Neural cell (in vitro differentiated cells): Measurements from ENCODE around the gene DMXL1. TPM values are rescaled to one million over a fixed set of nuclear protein-coding genes. Genes with fewer than 3 reads are reported as not detected.

Source experiments
- H2AFZ ChIP-seq: fragments of 200-600, 300-800 bp; sonication (generic), shearing (Covaris generic); 2 replicates; pipeline ENCODE4 v1.6.0; 2014; ENCODE audit warnings: low read depth, mild to moderate bottlenecking, antibody characterized with exemption, low read length, moderate library complexity
- H3F3A ChIP-seq: fragments of 200-600 bp; shearing (Covaris generic); 2 replicates; pipeline ENCODE4 v1.6.1; 2016; ENCODE audit warnings: mild to moderate bottlenecking, moderate library complexity, mixed read lengths, antibody characterized with exemption, low read length; ENCODE audit not compliant: insufficient read depth, poor library complexity, severe bottlenecking
- H3K27ac ChIP-seq: fragments of 200-600, 300-800 bp; sonication (generic), shearing (Covaris generic); 2 replicates; pipeline ENCODE4 v1.5.1; 2014; ENCODE audit warnings: mild to moderate bottlenecking, low read length, moderate library complexity
- H3K27me3 ChIP-seq: fragments of 300-800, 200-600 bp; sonication (generic), shearing (Covaris generic); 2 replicates; pipeline ENCODE4 v1.6.0; 2014; ENCODE audit warnings: mild to moderate bottlenecking, low read depth, low read length, moderate library complexity; ENCODE audit not compliant: insufficient read depth
- H3K36me3 ChIP-seq: fragments of 300-800, 200-600 bp; sonication (generic), shearing (Covaris generic); 2 replicates; pipeline ENCODE4 v1.5.1; 2014; ENCODE audit warnings: mild to moderate bottlenecking, antibody characterized with exemption, low read length, moderate library complexity; ENCODE audit not compliant: insufficient read depth
- H3K4me2 ChIP-seq: fragments of 300-800, 200-600 bp; sonication (generic), shearing (Covaris generic); 2 replicates; pipeline ENCODE4 v1.6.0; 2014; ENCODE audit warnings: mild to moderate bottlenecking, low read length
- H3K4me3 ChIP-seq: fragments of 300-800, 200-600 bp; sonication (generic), shearing (Covaris generic); 2 replicates; pipeline ENCODE4 v1.5.1; 2014; ENCODE audit warnings: mild to moderate bottlenecking, low read length, moderate library complexity
- H3K79me2 ChIP-seq: fragments of 200-600 bp; shearing (Covaris generic); replicated peaks from 2 replicates; pipeline ENCODE4 v1.6.0; 2014; ENCODE audit warnings: mild to moderate bottlenecking, low read length, moderate library complexity; ENCODE audit not compliant: insufficient read depth
- H3K9ac ChIP-seq: fragments of 300-800, 200-600 bp; sonication (generic), shearing (Covaris generic); 2 replicates; pipeline ENCODE4 v1.6.1; 2016; ENCODE audit warnings: mild to moderate bottlenecking, low read length, mixed read lengths
- H3K9me2 ChIP-seq: fragments of 200-600 bp; shearing (Covaris generic); 2 replicates; pipeline ENCODE4 v1.6.1; 2016; ENCODE audit warnings: mild to moderate bottlenecking, low read length, mixed read lengths; ENCODE audit not compliant: insufficient read depth
- H3K9me3 ChIP-seq: fragments of 200-600, 300-800 bp; sonication (generic), shearing (Covaris generic); 2 replicates; pipeline ENCODE4 v1.6.1; 2016; ENCODE audit warnings: mild to moderate bottlenecking, mixed run types, low read length, moderate library complexity, mixed read lengths
- H4K20me1 ChIP-seq: fragments of 200-600 bp; shearing (Covaris generic); 2 replicates; pipeline ENCODE4 v1.6.1; 2016; ENCODE audit warnings: mild to moderate bottlenecking, mixed run types; ENCODE audit not compliant: insufficient read depth
- CTCF ChIP-seq: fragments of 450-650 bp; IDR thresholded peaks from 2 replicates; pipeline ENCODE4 v1.5.1; 2014; ENCODE audit warnings: antibody characterized with exemption, mild to moderate bottlenecking, moderate library complexity; ENCODE audit not compliant: poor library complexity, severe bottlenecking
- EP300 ChIP-seq: fragments of 450-650 bp; conservative IDR thresholded peaks from 2 replicates; pipeline ENCODE4 v1.6.1; 2014; ENCODE audit warnings: antibody characterized with exemption, mild to moderate bottlenecking, moderate library complexity; ENCODE audit not compliant: poor library complexity, severe bottlenecking
- EZH2 ChIP-seq: fragments of 200-600, 300-800 bp; shearing (Covaris generic), sonication (generic); IDR thresholded peaks from 2 replicates; pipeline ENCODE4 v1.6.1; 2014; ENCODE audit warnings: antibody characterized with exemption, low read length, borderline replicate concordance, mild to moderate bottlenecking; ENCODE audit not compliant: insufficient read depth, poor library complexity, severe bottlenecking
- MXI1 ChIP-seq: fragments of 450-650 bp; conservative IDR thresholded peaks from 2 replicates; pipeline ENCODE4 v1.6.1; 2014; ENCODE audit warnings: antibody characterized with exemption, mild to moderate bottlenecking; ENCODE audit not compliant: poor library complexity, severe bottlenecking
- POLR2AphosphoS5 ChIP-seq: IDR thresholded peaks from 2 replicates; pipeline ENCODE4 v1.6.1; 2012
- RAD21 ChIP-seq: fragments of 450-650 bp; conservative IDR thresholded peaks from 2 replicates; pipeline ENCODE4 v1.6.1; 2014; ENCODE audit warnings: antibody characterized with exemption, mild to moderate bottlenecking, moderate library complexity
- REST ChIP-seq: IDR thresholded peaks from 2 replicates; pipeline ENCODE4 v1.6.1; 2012; ENCODE audit warnings: borderline replicate concordance
- SMC3 ChIP-seq: fragments of 450-650 bp; conservative IDR thresholded peaks from 2 replicates; pipeline ENCODE4 v1.6.1; 2014; ENCODE audit warnings: antibody characterized with exemption, mild to moderate bottlenecking, moderate library complexity; ENCODE audit not compliant: poor library complexity
- TAF1 ChIP-seq: IDR thresholded peaks from 2 replicates; pipeline ENCODE4 v1.6.1; 2012; ENCODE audit warnings: low read depth
- polyA plus RNA-seq: library from polyadenylated mRNA; depleted of rRNA; stranded (reverse); fragments of >200 nt; gene quantifications from 2 replicates; pipeline ENCODE4 v1.2.3, GENCODE V29; 2014

Gene DMXL1
- polyA plus RNA-seq, 1 donor from 2014 or later = 46.9 TPM

- no peak overlapping the region for H2AFZ ChIP-seq
- peaks cover 10% of the 10 kb centered on the region for H3K27me3 ChIP-seq
- H3K36me3 ChIP-seq = no peaks in the 10 kb centered on the region
- no peak overlapping the region for H3K4me2 ChIP-seq
- no peak overlapping the region for H3K4me3 ChIP-seq
- no peaks in the 10 kb centered on the region for H3F3A ChIP-seq
- no peaks in the 10 kb centered on the region for H4K20me1 ChIP-seq
- no peaks in the 10 kb centered on the region for H3K79me2 ChIP-seq
- no peak for TF ChIP-seq MXI1
- no peak for TF ChIP-seq EP300
- TF ChIP-seq RAD21 = no peak
- no peak for TF ChIP-seq CTCF
- TF ChIP-seq EZH2 = no peak
- no peak for TF ChIP-seq REST
- TF ChIP-seq SMC3 = no peak
- TF ChIP-seq POLR2AphosphoS5 = no peak
- TF ChIP-seq TAF1 = no peak
- no peaks in the 10 kb centered on the region for H3K9me2 ChIP-seq
- H3K27ac ChIP-seq = no peak overlapping the region
- no peaks in the 10 kb centered on the region for H3K9me3 ChIP-seq
- H3K9ac ChIP-seq = no peak overlapping the region
Measured at GRCh38 chr5:119270960-119271757, 200.3 kb downstream of the DMXL1 start.

- Histone ChIP-seq H3K9me3 (no peaks in the 10 kb centered on the region), H3K79me2 (no peaks in the 10 kb centered on the region), H3K27ac (no peak overlapping the region), H4K20me1 (no peaks in the 10 kb centered on the region), H3K4me3 (no peak overlapping the region), H3K4me2 (no peak overlapping the region), H3F3A (no peaks in the 10 kb centered on the region), H3K9me2 (no peaks in the 10 kb centered on the region), H3K27me3 (peaks cover 10% of the 10 kb centered on the region), H3K36me3 (no peaks in the 10 kb centered on the region), H2AFZ (no peak overlapping the region), H3K9ac (no peak overlapping the region)
- TF ChIP-seq CTCF (no peak), SMC3 (no peak), RAD21 (no peak), MXI1 (no peak), TAF1 (no peak)
Measured at GRCh38 chr5:119271758-119272730, 201.2 kb downstream of the DMXL1 start.
